HPDE6-E6E7 (cell line): Measurements from ENCODE around the gene HIPK4.
"Not testable (repeated sequence)": the region's sequence is repeated elsewhere in the genome, so short reads cannot be mapped to it uniquely, and the experiment has no call there.

ENCODE experiments used
- DNase-seq: peaks from one replicate; pipeline ENCODE4 v3.0.0; 2011; ENCODE audit warnings: missing footprints; ENCODE audit errors: extremely low spot score

The HIPK4 gene

GRCh38 chr19:40417643-40417981 is 27.6 kb upstream of the HIPK4 start:
- no peak for DNase-seq

GRCh38 chr19:40416918-40417642 is 27.1 kb upstream of the HIPK4 start:
- no peak for DNase-seq

GRCh38 chr19:40415768-40416167 is 25.8 kb upstream of the HIPK4 start:
- no peak for DNase-seq

- DNase-seq: no peak
Measured at GRCh38 chr19:40414542-40415535, 24.9 kb upstream of the HIPK4 start.

- DNase-seq: no peak
Measured at GRCh38 chr19:40413291-40413845, 23.4 kb upstream of the HIPK4 start, which contains the start of gene PRX. PRX (minus strand) TSS chr19:40413378; CDS start chr19:40407932, 5,446 bp downstream.

- DNase-seq: no peak
Measured at GRCh38 chr19:40412866-40413265, 22.9 kb upstream of the HIPK4 start.

GRCh38 chr19:40411958-40412499 is 22.0 kb upstream of the HIPK4 start:
- no peak for DNase-seq

GRCh38 chr19:40411125-40411842 is 21.3 kb upstream of the HIPK4 start:
- no peak for DNase-seq

GRCh38 chr19:40410030-40410389 is 20.0 kb upstream of the HIPK4 start:
- DNase-seq: no peak

- DNase-seq: not testable (repeated sequence)
Measured at GRCh38 chr19:40408598-40408925, 18.6 kb upstream of the HIPK4 start.

GRCh38 chr19:40407714-40408597 is 18.0 kb upstream of the HIPK4 start:
- DNase-seq: no peak

GRCh38 chr19:40403262-40403984 is 13.4 kb upstream of the HIPK4 start:
- peak; percentile 86 for DNase-seq

- DNase-seq: no peak
Measured at GRCh38 chr19:40400559-40400958, 10.6 kb upstream of the HIPK4 start.

- DNase-seq: no peak
Measured at GRCh38 chr19:40398417-40399131, 8.6 kb upstream of the HIPK4 start.

- DNase-seq: no peak
Measured at GRCh38 chr19:40397568-40397906, 7.6 kb upstream of the HIPK4 start.

- no peak for DNase-seq
Measured at GRCh38 chr19:40396886-40397567, 7.0 kb upstream of the HIPK4 start.

- no peak for DNase-seq
Measured at GRCh38 chr19:40395956-40396355, 6.0 kb upstream of the HIPK4 start.

- no peak for DNase-seq
Measured at GRCh38 chr19:40394816-40395210, 4.8 kb upstream of the HIPK4 start.
